Subcutaneous adipose tissue (tissue), 4 donors: ENCODE results near the gene LZTFL1. TPM values are rescaled to one million over a fixed set of nuclear protein-coding genes. Genes with fewer than 3 reads are reported as not detected.

Experiments
- total RNA-seq, 4 donors: library from RNA; depleted of rRNA; stranded (reverse); fragments of >200 nt; gene quantifications; one replicate each; pipeline ENCODE4 v1.1.0, GENCODE V29; 2016
- TF ChIP-seq, protein P1 (sequence below): fragments of 450-650 bp; IDR thresholded peaks from one replicate; pipeline ENCODE4 v1.5.1; 2016; ENCODE audit warnings: low read depth, mild to moderate bottlenecking, control low read depth, antibody characterized with exemption, moderate library complexity

The LZTFL1 gene
- total RNA-seq, 4 donors from 2014 or later = 8.3 to 14.8 (median 9.2) TPM

DNA sequence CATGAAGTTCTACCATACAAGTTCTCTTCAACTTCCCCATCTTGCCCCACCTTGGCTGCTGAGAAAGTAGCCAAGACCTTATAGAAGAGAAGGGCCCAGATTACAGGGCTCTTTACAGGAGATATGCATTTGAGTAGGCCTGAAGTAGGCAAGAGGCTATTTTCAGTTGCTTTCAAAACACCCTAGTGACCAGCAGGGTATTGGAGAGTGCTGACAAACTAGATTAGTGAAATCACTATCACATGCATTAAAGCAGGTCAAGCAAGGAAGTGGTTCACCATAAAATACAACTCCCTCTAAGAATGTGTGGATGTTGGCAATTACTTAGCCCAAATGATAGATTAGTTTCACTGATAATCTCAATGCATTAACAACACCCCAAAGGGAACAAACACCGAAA is 2.7 kb upstream of the LZTFL1 start:
- TF ChIP-seq, protein P1, sequence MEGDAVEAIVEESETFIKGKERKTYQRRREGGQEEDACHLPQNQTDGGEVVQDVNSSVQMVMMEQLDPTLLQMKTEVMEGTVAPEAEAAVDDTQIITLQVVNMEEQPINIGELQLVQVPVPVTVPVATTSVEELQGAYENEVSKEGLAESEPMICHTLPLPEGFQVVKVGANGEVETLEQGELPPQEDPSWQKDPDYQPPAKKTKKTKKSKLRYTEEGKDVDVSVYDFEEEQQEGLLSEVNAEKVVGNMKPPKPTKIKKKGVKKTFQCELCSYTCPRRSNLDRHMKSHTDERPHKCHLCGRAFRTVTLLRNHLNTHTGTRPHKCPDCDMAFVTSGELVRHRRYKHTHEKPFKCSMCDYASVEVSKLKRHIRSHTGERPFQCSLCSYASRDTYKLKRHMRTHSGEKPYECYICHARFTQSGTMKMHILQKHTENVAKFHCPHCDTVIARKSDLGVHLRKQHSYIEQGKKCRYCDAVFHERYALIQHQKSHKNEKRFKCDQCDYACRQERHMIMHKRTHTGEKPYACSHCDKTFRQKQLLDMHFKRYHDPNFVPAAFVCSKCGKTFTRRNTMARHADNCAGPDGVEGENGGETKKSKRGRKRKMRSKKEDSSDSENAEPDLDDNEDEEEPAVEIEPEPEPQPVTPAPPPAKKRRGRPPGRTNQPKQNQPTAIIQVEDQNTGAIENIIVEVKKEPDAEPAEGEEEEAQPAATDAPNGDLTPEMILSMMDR = no peak

DNA sequence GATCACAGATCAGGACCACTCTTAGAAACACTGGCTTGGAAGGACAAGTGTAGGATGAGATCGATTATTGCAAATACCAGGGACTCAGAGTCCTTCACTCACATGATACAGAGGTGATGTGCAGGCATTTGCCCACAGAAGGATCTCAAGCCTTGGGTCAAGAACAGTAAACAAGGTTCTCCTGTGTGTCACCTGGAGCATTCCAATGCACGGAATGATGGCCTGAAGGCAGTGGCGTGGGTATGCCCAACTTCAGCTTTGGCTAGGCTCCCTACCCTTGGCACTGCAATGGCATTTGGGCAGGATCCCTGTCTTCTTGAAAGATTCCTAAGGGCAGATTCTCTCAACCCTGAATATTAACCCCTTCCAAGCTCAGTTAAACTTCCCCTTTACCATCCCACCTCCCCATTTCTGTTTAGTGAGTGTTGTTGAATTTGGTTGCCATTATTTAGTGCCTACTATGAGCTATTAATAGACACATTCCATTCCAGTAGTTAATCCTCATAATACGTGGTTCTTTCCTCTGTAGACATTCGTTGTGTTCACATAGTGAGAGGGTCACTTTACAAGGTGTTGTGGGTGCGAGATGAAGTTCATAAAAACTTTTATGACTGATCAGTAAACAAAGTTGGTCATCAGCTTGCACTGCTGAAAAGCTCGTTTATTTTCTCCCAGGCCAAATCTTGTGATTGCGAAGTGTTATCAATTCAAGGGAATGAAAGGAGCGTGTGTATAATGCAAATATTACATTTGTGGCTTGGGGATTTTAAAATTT is 1.1 kb upstream of the LZTFL1 start:
- TF ChIP-seq, protein P1 = no peak

DNA sequence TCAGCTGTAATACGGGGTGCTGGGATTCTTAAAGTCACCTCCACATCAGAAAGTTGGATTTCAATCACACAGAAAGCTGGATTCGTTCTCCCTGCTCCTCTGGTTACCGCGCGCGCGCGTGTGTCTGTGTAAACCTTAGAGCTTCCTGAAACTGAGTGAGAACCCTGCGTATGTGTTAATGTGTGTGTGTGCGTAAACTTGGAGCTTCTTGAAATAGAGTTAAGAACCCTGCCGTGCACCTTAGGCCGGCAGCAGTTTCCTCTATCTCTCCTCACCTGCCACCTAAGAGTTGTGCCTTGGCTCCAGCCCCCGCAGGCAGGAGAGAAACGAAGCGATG is 531 bp downstream of the LZTFL1 start:
- TF ChIP-seq, protein P1 = no peak

DNA sequence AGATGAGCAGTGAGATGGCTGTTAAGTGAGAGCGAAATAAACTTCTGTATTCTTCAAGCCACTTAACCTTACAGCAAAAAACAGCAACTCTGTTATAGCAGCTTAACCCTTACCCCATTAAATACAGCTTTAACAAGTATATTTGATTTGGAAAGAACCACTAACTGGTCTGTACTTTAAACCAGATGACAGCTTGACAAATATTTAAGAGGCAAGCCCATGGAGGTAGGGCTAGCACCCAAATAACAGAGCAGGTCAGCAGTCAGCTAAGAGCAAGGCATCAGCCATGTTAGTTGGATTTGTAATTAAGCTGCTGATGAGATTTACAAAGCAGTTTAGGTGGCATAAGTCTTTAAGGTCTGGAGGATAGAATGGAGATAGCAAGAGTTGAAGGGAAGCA is 3.5 kb downstream of the LZTFL1 start:
- TF ChIP-seq, protein P1 = no peak

DNA sequence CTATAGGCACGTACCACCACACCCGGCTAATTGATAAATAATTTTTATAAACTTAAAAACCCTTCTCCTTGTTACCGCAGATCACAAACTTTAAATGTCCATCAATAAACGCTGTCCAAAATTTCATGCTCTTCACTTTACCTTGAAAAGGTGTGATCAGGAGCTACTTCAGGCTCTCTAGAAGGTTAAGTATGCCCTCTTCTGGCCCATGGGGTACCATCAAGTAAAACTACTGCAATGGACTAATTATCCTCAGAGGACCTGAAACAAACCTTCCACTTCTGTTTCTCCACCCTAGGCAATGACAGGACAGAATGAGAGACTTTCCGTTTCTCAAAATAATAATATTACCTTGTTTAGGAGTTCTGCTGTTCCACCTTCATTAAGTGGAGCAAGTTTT is 9.2 kb downstream of the LZTFL1 start:
- TF ChIP-seq, protein P1 = no peak

DNA sequence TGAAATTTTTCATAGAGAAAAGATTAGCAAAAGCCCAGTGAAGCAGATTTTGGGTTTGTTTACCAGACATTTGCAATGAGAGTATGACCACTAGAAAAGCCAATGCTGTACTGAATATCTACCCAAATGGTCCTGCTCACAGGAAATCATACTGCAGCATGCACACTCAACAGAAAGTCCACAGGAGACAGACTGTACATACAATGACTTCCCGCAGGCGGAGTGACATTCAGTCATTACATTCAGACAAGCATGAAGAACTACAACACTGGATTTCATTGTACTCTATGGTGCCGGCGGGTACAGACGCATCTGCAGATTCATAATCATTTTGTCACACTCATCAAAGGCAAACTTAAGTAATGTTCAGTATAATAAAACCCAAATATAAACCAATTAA is 11.8 kb downstream of the LZTFL1 start:
- TF ChIP-seq, protein P1 = no peak

DNA sequence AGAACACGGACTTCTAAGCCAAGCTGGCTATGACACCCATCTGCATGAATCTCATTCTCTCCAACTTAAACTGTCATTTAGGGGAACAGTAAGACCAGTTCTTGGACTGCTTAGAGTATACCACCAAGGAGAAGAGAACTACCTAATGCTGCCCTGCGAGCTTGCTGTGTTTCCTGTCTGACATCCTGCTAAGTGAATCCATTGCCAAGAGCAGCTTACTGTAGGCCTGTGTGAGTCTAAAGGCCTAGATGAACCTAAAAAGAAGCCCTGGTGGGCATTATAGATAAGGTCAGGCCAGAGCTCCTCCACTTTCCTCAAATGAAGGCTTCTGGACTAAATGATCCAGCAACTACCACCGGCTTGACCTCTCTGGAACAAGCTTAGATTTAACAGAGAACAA is 15.0 kb downstream of the LZTFL1 start:
- TF ChIP-seq, protein P1 = no peak
